Measurements from ENCODE around the gene TAF11L9. TPM values are rescaled to one million over a fixed set of nuclear protein-coding genes. Genes with fewer than 3 reads are reported as not detected.

Gene TAF11L9
- total and polyA plus RNA-seq, 2 of the 8 experiments (the other 6 are each of a cell fraction or from before 2014, with no cell fraction given), result not detected

DNA sequence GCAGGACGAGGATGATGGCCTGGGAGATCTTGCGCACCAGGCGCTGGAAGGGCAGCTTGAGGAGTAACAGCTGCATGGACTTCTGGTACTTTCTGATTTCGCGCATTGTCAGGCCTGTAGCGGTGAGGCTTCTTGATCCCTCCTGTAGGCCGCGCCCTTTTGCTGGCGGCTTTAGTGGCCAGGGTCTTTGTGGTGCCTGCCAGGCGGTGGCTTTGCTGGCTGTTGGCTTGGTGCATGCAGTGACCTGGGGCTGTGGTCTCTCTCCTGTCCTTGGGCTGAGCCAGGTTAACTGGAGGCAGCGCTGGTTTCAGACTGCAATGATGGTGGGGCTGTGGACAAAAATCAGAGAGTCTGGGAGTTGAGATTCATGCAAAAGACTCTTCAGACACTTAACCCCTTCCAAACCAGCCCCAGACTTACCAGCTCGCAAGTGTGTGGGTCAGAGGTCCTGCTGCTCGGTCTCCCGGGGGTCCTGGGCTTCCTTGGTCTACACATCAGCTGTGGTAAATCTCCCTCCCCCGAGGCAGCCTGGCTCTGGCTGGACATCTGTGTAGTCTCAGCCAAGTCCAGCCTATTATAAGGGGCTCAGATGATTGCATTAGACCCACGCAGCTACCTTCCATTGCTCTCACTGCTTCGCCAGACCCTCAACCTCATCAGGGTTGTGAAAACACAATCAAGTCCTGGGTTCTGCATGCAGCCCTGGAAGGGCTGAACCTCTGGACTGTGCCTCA, 20.8 kb upstream of the TAF11L9 start:
- no peak overlapping the region for H4K5ac ChIP-seq (ENCODE audit: insufficient read length, low read depth, low read length)
- no peaks in the 10 kb centered on the region for H3K79me1 ChIP-seq (ENCODE audit: low read depth, low read length)
- no peak overlapping the region for H4K8ac ChIP-seq (ENCODE audit: extremely low read depth, insufficient read depth, low read length)
- H3K4me2 ChIP-seq (ENCODE audit: insufficient read depth in 1 of 2, low read depth in 2 of 2, low read length in 2 of 2), result no peak overlapping the region
- no peak overlapping the region for H3K9ac ChIP-seq (replicated peaks in 1 of 4; ENCODE audit: extremely low read depth in 1 of 4, low read depth in 3 of 4, low read length in 3 of 4)
- TF ChIP-seq CBX8 (IDR thresholded peaks at IDR 0.05; ENCODE audit: borderline replicate concordance, low read depth, low read length) (no peak), RAD21 (IDR thresholded peaks at IDR 0.05 in 1 of 2, conservative IDR thresholded peaks at IDR 0.05 in 1 of 2; ENCODE audit: low read depth in 2 of 2, low read length in 2 of 2) (peak in 1 of 2 experiments; percentile 0; a peak in 1 of 4 replicates)
- H2AK5ac ChIP-seq (ENCODE audit: low read depth, low read length), result no peak overlapping the region
- no peaks in the 10 kb centered on the region for H3K4me1 ChIP-seq (replicated peaks in 1 of 4; ENCODE audit: control insufficient read depth in 3 of 4, insufficient read depth in 4 of 4, low read length in 3 of 4)
- no peak overlapping the region for H3K27ac ChIP-seq (ENCODE audit: low read depth, low read length)
- ChIA-PET CTCF (ENCODE audit: partially characterized antibody) (interaction anchor here (1.0 kb wide), 1 partner anchor 11 kb away, joined by 3 read pairs; the partner anchor contains the start of gene TAF11L11), POLR2A (ENCODE audit: partially characterized antibody) (no interaction called here)
- H2BK12ac ChIP-seq (ENCODE audit: low read depth, low read length), result no peak overlapping the region
- H2BK5ac ChIP-seq (ENCODE audit: low read depth, low read length), result no peak overlapping the region
- H3K23ac ChIP-seq (ENCODE audit: insufficient read length), result no peak overlapping the region
- H2BK15ac ChIP-seq (ENCODE audit: low read length), result no peak overlapping the region
- no peak overlapping the region for H3K14ac ChIP-seq (ENCODE audit: insufficient read length)
- H3K27me3 ChIP-seq (replicated peaks in 1 of 4; ENCODE audit: control insufficient read depth in 3 of 4, extremely low read depth in 1 of 4, insufficient read depth in 3 of 4, low read length in 3 of 4), result no peaks in the 10 kb centered on the region
- H2BK120ac ChIP-seq (replicated peaks; ENCODE audit: low read depth, low read length), result no peak overlapping the region
- WGBS, 2 experiments (ENCODE audit: extremely low coverage in 1 of 2, insufficient coverage in 1 of 2, insufficient read length in 1 of 2, insufficient replicate concordance in 2 of 2, low coverage in 1 of 2, low lambda C conversion rate in 2 of 2, missing lambda C conversion rate in 1 of 2), result 92% methylated on average over 13 of the region's 17 CpGs; no CpG with 5 or more reads in 1 of the 2 experiments
- no peak overlapping the region for H3K4ac ChIP-seq (replicated peaks; ENCODE audit: insufficient read length, low read depth, low read length)
- no peak overlapping the region for H3K18ac ChIP-seq (ENCODE audit: extremely low read depth, low read length)
- no peaks in the 10 kb centered on the region for H4K20me1 ChIP-seq (replicated peaks in 1 of 2; ENCODE audit: control insufficient read depth in 1 of 2, insufficient read depth in 2 of 2, low read length in 2 of 2)
- no peaks in the 10 kb centered on the region for H3K9me3 ChIP-seq (ENCODE audit: insufficient read depth in 2 of 2, low read depth in 1 of 2, low read length in 1 of 2)
- H3K23me2 ChIP-seq (ENCODE audit: low read depth, low read length), result no peaks in the 10 kb centered on the region
- no peak overlapping the region for H2AFZ ChIP-seq (ENCODE audit: low read length)
- no peak overlapping the region for H2BK20ac ChIP-seq (ENCODE audit: low read length)
- no peaks in the 10 kb centered on the region for H3K79me2 ChIP-seq (ENCODE audit: control insufficient read depth in 1 of 2, insufficient read depth in 2 of 2, low read length in 2 of 2)
- H3K36me3 ChIP-seq (ENCODE audit: control insufficient read depth in 2 of 4, insufficient read depth in 4 of 4, low read length in 3 of 4), result no peaks in the 10 kb centered on the region
- DNase-seq (ENCODE audit: low read depth in 1 of 2, low spot score in 2 of 2) (no peak), FAIRE-seq (no peak)
- no peak overlapping the region for H3K56ac ChIP-seq (replicated peaks; ENCODE audit: insufficient read length, low read depth, low read length)
- H3K4me3 ChIP-seq (ENCODE audit: extremely low read depth in 1 of 4, insufficient read depth in 2 of 4, low read depth in 3 of 4, low read length in 4 of 4), result no peak overlapping the region
- H4K91ac ChIP-seq (replicated peaks; ENCODE audit: insufficient read length, low read length), result no peak overlapping the region

Measured in H1 (cell line).